NOMO-1 treated with DMSO at 0.1 percent for 48 hours (cell line): Measurements from ENCODE around the gene ERCC4.

Experiments used
- DNase-seq: peaks from one replicate; lab custom pipeline; 2025; ENCODE audit not compliant: unreplicated experiment; lab: John Stamatoyannopoulos, UW

Gene ERCC4

GRCh38 chr16:13945744-13946485, 26.0 kb downstream of the ERCC4 start:
- DNase-seq: no peak

DNA sequence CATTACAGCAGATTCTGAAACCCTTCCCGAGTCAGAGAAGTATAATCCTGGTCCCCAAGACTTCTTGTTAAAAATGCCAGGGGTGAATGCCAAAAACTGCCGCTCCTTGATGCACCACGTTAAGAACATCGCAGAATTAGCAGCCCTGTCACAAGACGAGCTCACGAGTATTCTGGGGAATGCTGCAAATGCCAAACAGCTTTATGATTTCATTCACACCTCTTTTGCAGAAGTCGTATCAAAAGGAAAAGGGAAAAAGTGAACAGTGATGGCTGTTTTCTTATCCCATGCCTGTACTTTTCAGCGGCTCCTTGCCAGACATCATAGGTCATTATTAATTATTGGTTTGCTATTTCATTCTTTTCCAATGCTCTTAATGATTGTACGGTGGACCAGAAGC, 28.1 kb downstream of the ERCC4 start:
- no peak for DNase-seq

GRCh38 chr16:13950821-13951547, 31.0 kb downstream of the ERCC4 start:
- peak; percentile 1 for DNase-seq

DNA sequence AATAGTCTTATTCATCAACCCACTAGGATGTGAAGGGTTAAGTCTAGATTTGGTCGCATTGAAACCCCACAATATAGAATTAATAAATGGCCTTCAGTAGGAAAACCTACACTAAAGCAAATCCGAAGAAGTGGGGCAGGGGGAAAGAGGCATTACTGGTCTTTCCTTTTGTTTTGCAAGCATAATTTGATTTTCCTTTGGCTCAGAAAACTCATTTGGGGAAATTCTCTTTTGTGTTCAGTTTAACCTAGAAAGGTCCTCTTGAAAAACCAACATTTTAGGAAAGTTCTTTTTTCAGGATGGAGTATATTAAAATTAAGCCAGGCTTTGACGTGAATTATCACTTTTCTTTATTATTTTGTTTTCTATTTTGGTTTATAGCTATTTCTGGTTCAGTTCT, 31.7 kb downstream of the ERCC4 start:
- no peak for DNase-seq

DNA sequence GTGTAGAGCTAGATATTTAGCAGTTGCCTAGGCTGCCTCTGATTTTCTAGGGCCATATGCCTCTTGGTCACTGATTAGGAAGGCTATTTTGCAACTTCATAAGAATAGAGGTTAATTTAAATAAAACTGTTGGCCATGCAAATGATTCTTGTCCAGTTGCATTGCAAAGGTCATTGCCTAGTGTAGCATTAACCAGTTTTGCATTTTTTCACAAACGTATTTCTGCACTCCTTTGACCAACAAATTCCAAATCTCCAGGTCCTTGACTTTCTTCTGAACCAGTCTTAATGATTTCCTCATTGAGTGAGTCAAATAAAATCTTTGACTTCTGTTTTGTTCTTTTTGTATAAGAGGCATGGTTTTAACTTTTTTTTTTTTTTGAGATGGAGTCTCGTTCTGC, 33.5 kb downstream of the ERCC4 start:
- DNase-seq: no peak

- DNase-seq: no peak
Measured at GRCh38 chr16:13956635-13957196, 36.8 kb downstream of the ERCC4 start.

- DNase-seq: peak; percentile 91
Measured at GRCh38 chr16:13957197-13958078, 37.5 kb downstream of the ERCC4 start.

- DNase-seq: no peak
Measured at GRCh38 chr16:13958474-13958873, 38.5 kb downstream of the ERCC4 start.

- no peak for DNase-seq
Measured at GRCh38 chr16:13959626-13960025, 39.7 kb downstream of the ERCC4 start.

DNA sequence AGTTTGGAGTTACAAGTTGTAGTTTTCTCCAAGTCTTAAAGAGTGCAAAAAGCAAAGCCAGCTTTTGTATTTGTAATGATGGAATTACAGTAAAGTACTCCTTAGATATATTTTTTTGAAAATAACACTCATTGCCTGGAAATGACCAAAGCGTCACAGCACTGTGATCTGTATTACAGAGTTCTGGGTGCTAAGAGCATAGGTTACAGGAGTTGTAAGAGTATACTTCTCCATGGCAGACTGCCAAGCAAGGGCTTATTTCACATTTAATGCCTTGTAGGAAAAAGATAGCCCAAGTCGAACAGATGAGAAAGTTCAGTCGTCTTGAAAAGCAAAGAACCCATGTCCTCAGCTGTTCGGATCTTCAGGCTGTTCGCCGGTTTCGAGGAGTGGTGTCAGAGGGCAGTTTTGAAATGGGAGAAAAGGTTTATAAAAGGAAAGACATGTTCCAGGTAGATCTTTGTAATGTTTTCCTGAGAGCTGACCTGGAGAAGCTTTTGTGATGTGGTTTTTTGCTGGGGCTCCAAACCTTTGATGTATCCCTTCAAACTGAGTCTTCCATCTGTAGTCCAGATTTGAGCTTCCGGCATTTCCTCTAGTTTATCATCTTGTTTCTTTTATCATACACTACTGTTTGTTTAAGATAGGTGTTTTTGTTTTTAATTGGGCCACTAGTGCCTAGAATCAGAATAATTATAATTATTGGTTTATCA, 41.3 kb downstream of the ERCC4 start:
- no peak for DNase-seq

DNA sequence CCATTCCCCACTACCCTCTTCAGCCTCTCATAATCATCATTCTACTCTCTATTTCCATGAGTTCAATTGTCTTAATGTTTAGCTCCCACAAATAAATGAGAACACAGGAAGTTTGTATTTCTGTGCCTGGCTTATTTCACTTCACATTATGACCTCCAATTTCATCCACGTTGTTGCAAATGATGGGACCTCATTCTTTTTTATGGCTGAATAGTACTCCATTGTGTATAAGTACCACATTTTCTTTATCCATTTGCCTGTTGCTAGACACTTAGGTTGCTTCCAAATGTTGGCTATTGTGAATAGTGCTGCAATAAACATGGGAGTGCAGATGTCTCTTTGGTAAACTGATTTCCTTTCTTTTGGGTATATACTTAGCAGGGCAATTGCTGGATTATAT, 42.3 kb downstream of the ERCC4 start:
- DNase-seq: no peak

- DNase-seq: no peak
Measured at GRCh38 chr16:13968835-13969234, 48.9 kb downstream of the ERCC4 start.

- no peak for DNase-seq
Measured at GRCh38 chr16:13969711-13970110, 49.8 kb downstream of the ERCC4 start.

DNA sequence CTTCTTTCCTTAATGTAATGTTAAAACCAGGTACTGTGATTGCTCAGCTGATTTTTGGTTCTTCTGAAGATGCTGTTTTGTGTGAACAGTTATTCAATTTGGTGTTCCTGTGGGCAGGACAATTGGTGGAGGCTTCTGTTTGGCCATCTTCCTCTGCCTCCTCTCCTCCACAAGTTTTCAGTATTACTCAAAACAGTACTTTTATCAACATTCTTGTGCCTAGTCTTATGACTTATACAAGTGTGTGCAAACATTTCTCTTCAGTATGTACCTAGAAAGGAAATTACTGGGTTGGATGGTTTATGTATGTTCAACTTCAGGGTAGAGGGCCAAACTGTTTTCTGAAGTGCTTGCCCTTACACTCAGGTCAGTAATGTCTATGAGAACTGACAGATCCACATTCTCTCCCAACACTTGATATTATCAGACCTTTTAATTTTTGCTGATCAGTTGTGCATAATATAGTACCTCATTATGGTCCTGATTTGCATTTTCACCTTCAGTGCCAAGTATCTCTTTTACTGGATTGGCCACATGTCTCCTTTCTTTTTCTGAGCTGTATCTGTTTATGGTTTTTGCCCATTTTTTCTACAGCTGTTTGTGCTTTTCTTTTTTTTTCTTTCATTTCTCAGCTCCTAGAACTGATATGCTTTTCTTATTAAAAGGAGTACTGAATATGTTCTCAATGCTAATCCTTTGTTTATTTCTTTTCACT, 50.9 kb downstream of the ERCC4 start:
- no peak for DNase-seq

- DNase-seq: no peak
Measured at GRCh38 chr16:13973321-13974023, 53.5 kb downstream of the ERCC4 start.

DNA sequence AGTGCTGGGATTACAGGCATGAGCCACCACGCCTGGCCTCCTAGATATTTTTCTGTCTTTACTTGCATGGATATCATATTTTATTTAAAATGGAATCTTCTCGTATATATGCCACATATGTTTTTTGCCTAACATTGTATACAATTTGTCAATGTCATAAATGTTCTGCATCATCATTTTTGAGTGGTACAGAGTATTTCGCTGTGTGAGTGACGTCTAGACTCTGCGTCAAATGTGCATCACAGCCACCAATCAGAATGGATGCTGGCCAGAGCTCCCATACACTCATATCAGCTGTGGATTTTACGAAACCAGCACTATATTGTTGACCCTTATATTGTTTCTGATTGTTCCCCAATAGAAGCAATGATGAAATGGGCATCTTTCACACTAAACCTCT, 57.2 kb downstream of the ERCC4 start:
- no peak for DNase-seq

GRCh38 chr16:13982451-13982850, 62.5 kb downstream of the ERCC4 start:
- DNase-seq: no peak

DNA sequence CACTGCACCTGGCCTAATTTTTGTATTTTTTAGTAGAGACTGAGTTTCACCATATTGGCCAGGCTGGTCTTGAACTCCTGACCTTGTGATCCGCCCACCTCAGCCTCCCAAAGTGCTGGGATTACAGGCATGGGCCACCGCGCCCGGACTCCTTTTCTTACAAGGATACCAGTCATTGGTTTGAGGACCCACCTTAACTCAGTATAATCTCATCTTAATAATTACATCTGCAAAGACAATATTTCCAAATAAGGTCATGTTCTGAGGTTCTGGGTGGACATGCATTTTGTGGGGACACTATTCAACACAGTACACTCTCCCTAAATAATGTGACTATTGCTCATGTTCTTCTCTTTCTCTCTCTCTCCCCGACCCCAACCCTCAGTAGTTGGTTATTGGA, 63.7 kb downstream of the ERCC4 start:
- DNase-seq: no peak

DNA sequence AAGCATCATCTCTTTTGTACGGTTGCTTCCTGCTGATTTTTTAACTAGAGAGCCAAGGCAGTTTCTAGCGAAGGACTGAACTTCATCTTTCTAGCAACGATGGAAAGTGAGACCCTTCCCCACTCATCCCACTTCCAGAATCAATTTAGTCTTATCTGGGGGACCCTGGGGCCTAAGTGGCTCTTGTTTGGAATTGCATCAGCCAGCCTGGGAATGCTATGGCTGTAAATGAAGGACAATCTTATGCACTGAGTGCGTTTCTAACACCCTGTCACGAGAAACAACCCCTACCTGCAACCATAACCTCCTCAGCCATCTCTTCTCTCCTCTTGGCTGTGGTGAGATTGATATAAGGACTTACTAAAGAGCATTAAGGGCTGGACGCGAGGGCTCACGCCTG, 64.8 kb downstream of the ERCC4 start:
- DNase-seq: no peak
